ENCODE results near the gene LRRC26. TPM values are rescaled to one million over a fixed set of nuclear protein-coding genes. Genes with fewer than 3 reads are reported as not detected.

The LRRC26 gene
- total RNA-seq, 5 donors from 2014 or later (not counting 1 experiment from before 2014, with no cell fraction given) = not detected

- no peak for DNase-seq
- no peak overlapping the region for H3K27ac ChIP-seq (ENCODE audit: low read length)
- CTCF ChIA-PET = no interaction called here
- H3K4me1 ChIP-seq (ENCODE audit: control insufficient read depth in 1 of 2, extremely low read depth in 1 of 2, insufficient read depth in 2 of 2, low read length in 2 of 2) = peaks cover 3 to 32% of the 10 kb centered on the region in 2 experiments
- Mint-ChIP-seq H3K9me3 (no peaks in the 10 kb centered on the region), H3K27me3 (peaks cover 29 to 65% of the 10 kb centered on the region in 2 donors), H3K27ac (no peak overlapping the region), H3K4me3 (no peak overlapping the region), H3K4me1 (peaks cover 14 to 27% (median 17%) of the 10 kb centered on the region in 3 donors), H3K36me3 (no peaks in the 10 kb centered on the region)
- peaks cover 14 to 95% of the 10 kb centered on the region in 2 experiments for H3K27me3 ChIP-seq (replicated peaks in 1 of 2; ENCODE audit: control insufficient read depth in 2 of 2, extremely low read depth in 1 of 2, insufficient read depth in 2 of 2, low read length in 1 of 2)
- no peak overlapping the region for H3K4me3 ChIP-seq (ENCODE audit: control insufficient read depth in 1 of 2, extremely low read depth in 1 of 2, low read length in 1 of 2)
- H3K36me3 ChIP-seq (ENCODE audit: control insufficient read depth in 2 of 2, extremely low read depth in 1 of 2, insufficient read depth in 1 of 2, low read length in 1 of 2) = no peaks in the 10 kb centered on the region
- ATAC-seq (replicated peaks in 1 of 4) = no peak
- no peaks in the 10 kb centered on the region for H3K9me3 ChIP-seq
- WGBS (ENCODE audit: insufficient coverage) = 41% methylated on average over 64 of the region's 71 CpGs
- POLR2A ChIA-PET = no interaction called here
These were observed 8.0 kb downstream of the LRRC26 start for GRCh38 chr9:137161558-137162486.

- DNase-seq = no peak
- no peak overlapping the region for H3K4me3 Mint-ChIP-seq
- CTCF ChIA-PET = no interaction called here
These were observed 8.9 kb downstream of the LRRC26 start for GRCh38 chr9:137160716-137161557.

GRCh38 chr9:137160054-137160425, 9.8 kb downstream of the LRRC26 start:
- Mint-ChIP-seq H3K4me1 (peaks cover 14 to 29% (median 20%) of the 10 kb centered on the region in 3 donors), H3K36me3 (no peaks in the 10 kb centered on the region), H3K27me3 (peaks cover 30 to 62% of the 10 kb centered on the region in 2 donors), H3K9me3 (no peaks in the 10 kb centered on the region), H3K4me3 (no peak overlapping the region), H3K27ac (no peak overlapping the region)
- DNase-seq (no peak), ATAC-seq (replicated peaks in 1 of 4) (no peak)
- ChIA-PET POLR2A (no interaction called here), CTCF (no interaction called here)
- Histone ChIP-seq H3K27me3 (replicated peaks in 1 of 2; ENCODE audit: control insufficient read depth in 2 of 2, extremely low read depth in 1 of 2, insufficient read depth in 2 of 2, low read length in 1 of 2) (peaks cover 10 to 95% of the 10 kb centered on the region in 2 experiments), H3K4me1 (ENCODE audit: control insufficient read depth in 1 of 2, extremely low read depth in 1 of 2, insufficient read depth in 2 of 2, low read length in 2 of 2) (peaks cover 3 to 42% of the 10 kb centered on the region in 2 experiments), H3K36me3 (ENCODE audit: control insufficient read depth in 2 of 2, extremely low read depth in 1 of 2, insufficient read depth in 1 of 2, low read length in 1 of 2) (no peaks in the 10 kb centered on the region), H3K4me3 (ENCODE audit: control insufficient read depth in 1 of 2, extremely low read depth in 1 of 2, low read length in 1 of 2) (no peak overlapping the region), H3K9me3 (no peaks in the 10 kb centered on the region), H3K27ac (ENCODE audit: low read length) (no peak overlapping the region)
- 70% methylated on average over 16 of the region's 17 CpGs for WGBS (ENCODE audit: insufficient coverage)

More at GRCh38 chr9:137160716-137161557, 8.9 kb downstream of the LRRC26 start:
- Mint-ChIP-seq H3K27ac (no peak overlapping the region), H3K4me1 (peaks cover 14 to 29% (median 20%) of the 10 kb centered on the region in 3 donors), H3K36me3 (no peaks in the 10 kb centered on the region), H3K9me3 (no peaks in the 10 kb centered on the region), H3K27me3 (peaks cover 28 to 61% of the 10 kb centered on the region in 2 donors)
- Histone ChIP-seq H3K4me1 (ENCODE audit: control insufficient read depth in 1 of 2, extremely low read depth in 1 of 2, insufficient read depth in 2 of 2, low read length in 2 of 2) (peaks cover 3 to 40% of the 10 kb centered on the region in 2 experiments), H3K4me3 (ENCODE audit: control insufficient read depth in 1 of 2, extremely low read depth in 1 of 2, low read length in 1 of 2) (no peak overlapping the region), H3K9me3 (no peaks in the 10 kb centered on the region), H3K27me3 (replicated peaks in 1 of 2; ENCODE audit: control insufficient read depth in 2 of 2, extremely low read depth in 1 of 2, insufficient read depth in 2 of 2, low read length in 1 of 2) (peaks cover 10 to 95% of the 10 kb centered on the region in 2 experiments), H3K36me3 (ENCODE audit: control insufficient read depth in 2 of 2, extremely low read depth in 1 of 2, insufficient read depth in 1 of 2, low read length in 1 of 2) (no peaks in the 10 kb centered on the region), H3K27ac (ENCODE audit: low read length) (no peak overlapping the region)
- 59% methylated on average over 47 of the region's 56 CpGs for WGBS (ENCODE audit: insufficient coverage)
- POLR2A ChIA-PET = no interaction called here
- ATAC-seq (replicated peaks in 1 of 4) = no peak

GRCh38 chr9:137159105-137160053, 10.5 kb downstream of the LRRC26 start:
- Mint-ChIP-seq H3K9me3 (no peaks in the 10 kb centered on the region), H3K27ac (peak overlapping the region in 1 of 2 donors; percentile 63), H3K27me3 (peaks cover 34 to 60% of the 10 kb centered on the region in 2 donors), H3K4me3 (peak overlapping the region in 2 of 3 donors; percentile 13 to 22), H3K36me3 (no peaks in the 10 kb centered on the region), H3K4me1 (peaks cover 14 to 29% (median 20%) of the 10 kb centered on the region in 3 donors)
- Histone ChIP-seq H3K27ac (ENCODE audit: low read length) (no peak overlapping the region), H3K36me3 (ENCODE audit: control insufficient read depth in 2 of 2, extremely low read depth in 1 of 2, insufficient read depth in 1 of 2, low read length in 1 of 2) (no peaks in the 10 kb centered on the region), H3K4me3 (ENCODE audit: control insufficient read depth in 1 of 2, extremely low read depth in 1 of 2, low read length in 1 of 2) (no peak overlapping the region), H3K9me3 (no peaks in the 10 kb centered on the region), H3K4me1 (ENCODE audit: control insufficient read depth in 1 of 2, extremely low read depth in 1 of 2, insufficient read depth in 2 of 2, low read length in 2 of 2) (peaks cover 3 to 42% of the 10 kb centered on the region in 2 experiments), H3K27me3 (replicated peaks in 1 of 2; ENCODE audit: control insufficient read depth in 2 of 2, extremely low read depth in 1 of 2, insufficient read depth in 2 of 2, low read length in 1 of 2) (peaks cover 10 to 93% of the 10 kb centered on the region in 2 experiments)
- no peak for DNase-seq
- ChIA-PET POLR2A (no interaction called here), CTCF (interaction anchor here in 1 of 2 donors (0.5 kb wide), 1 partner anchor 7 kb away, joined by 3 read pairs; no protein-coding TSS in a partner anchor)
- WGBS (ENCODE audit: insufficient coverage) = 40% methylated on average over 9 of the region's 14 CpGs
- ATAC-seq (replicated peaks in 1 of 4) = no peak

GRCh38 chr9:137158625-137159024, 11.2 kb downstream of the LRRC26 start:
- H3K36me3 ChIP-seq (ENCODE audit: control insufficient read depth in 2 of 2, extremely low read depth in 1 of 2, insufficient read depth in 1 of 2, low read length in 1 of 2) = no peaks in the 10 kb centered on the region
- no peak overlapping the region for H3K4me3 ChIP-seq (ENCODE audit: control insufficient read depth in 1 of 2, extremely low read depth in 1 of 2, low read length in 1 of 2)
- no peak for DNase-seq
- no peaks in the 10 kb centered on the region for H3K9me3 Mint-ChIP-seq
- H3K4me3 Mint-ChIP-seq = no peak overlapping the region
- WGBS (ENCODE audit: insufficient coverage) = 0% methylated on average over 1 of the region's 4 CpGs
- H3K27me3 ChIP-seq (replicated peaks in 1 of 2; ENCODE audit: control insufficient read depth in 2 of 2, extremely low read depth in 1 of 2, insufficient read depth in 2 of 2, low read length in 1 of 2) = peaks cover 7 to 89% of the 10 kb centered on the region in 2 experiments
- no peak overlapping the region for H3K27ac ChIP-seq (ENCODE audit: low read length)
- POLR2A ChIA-PET = no interaction called here
- no peaks in the 10 kb centered on the region for H3K9me3 ChIP-seq
- peaks cover 14 to 29% (median 20%) of the 10 kb centered on the region in 3 donors for H3K4me1 Mint-ChIP-seq
- CTCF ChIA-PET = interaction anchor here in 1 of 2 donors (0.5 kb wide), 1 partner anchor 8 kb away, joined by 3 read pairs; no protein-coding TSS in a partner anchor
- H3K27ac Mint-ChIP-seq = no peak overlapping the region
- no peak for ATAC-seq (replicated peaks in 1 of 4)
- peaks cover 34 to 56% of the 10 kb centered on the region in 2 donors for H3K27me3 Mint-ChIP-seq
- peaks cover 3 to 42% of the 10 kb centered on the region in 2 experiments for H3K4me1 ChIP-seq (ENCODE audit: control insufficient read depth in 1 of 2, extremely low read depth in 1 of 2, insufficient read depth in 2 of 2, low read length in 2 of 2)
- no peaks in the 10 kb centered on the region for H3K36me3 Mint-ChIP-seq
